IPS-18a (cell line): ENCODE measurements around the gene ZNF593OS.
A peak's percentile ranks its signal among the peaks of the same experiment; 100 is the strongest.

Experiments
- H3K27ac ChIP-seq: one replicate; pipeline ENCODE4 v1.5.1; 2013; ENCODE audit warnings: low read length
- H3K27me3 ChIP-seq: one replicate; pipeline ENCODE4 v1.6.1; 2013; ENCODE audit warnings: mild to moderate bottlenecking, low read length; ENCODE audit not compliant: control insufficient read depth, insufficient read depth
- H3K36me3 ChIP-seq: one replicate; pipeline ENCODE4 v1.6.1; 2013; ENCODE audit warnings: low read depth, low read length; ENCODE audit not compliant: control insufficient read depth
- H3K4me1 ChIP-seq: one replicate; pipeline ENCODE4 v1.6.1; 2013; ENCODE audit warnings: low read depth, low read length; ENCODE audit not compliant: control insufficient read depth
- H3K4me3 ChIP-seq: one replicate; pipeline ENCODE4 v1.5.1; 2013; ENCODE audit warnings: low read length
- H3K9ac ChIP-seq: one replicate; pipeline ENCODE4 v1.6.1; 2013; ENCODE audit warnings: mild to moderate bottlenecking, low read length, moderate library complexity
- H3K9me3 ChIP-seq: one replicate; pipeline ENCODE4 v1.6.1; 2013; ENCODE audit warnings: low read depth, low read length; ENCODE audit not compliant: control insufficient read depth

Gene ZNF593OS

DNA sequence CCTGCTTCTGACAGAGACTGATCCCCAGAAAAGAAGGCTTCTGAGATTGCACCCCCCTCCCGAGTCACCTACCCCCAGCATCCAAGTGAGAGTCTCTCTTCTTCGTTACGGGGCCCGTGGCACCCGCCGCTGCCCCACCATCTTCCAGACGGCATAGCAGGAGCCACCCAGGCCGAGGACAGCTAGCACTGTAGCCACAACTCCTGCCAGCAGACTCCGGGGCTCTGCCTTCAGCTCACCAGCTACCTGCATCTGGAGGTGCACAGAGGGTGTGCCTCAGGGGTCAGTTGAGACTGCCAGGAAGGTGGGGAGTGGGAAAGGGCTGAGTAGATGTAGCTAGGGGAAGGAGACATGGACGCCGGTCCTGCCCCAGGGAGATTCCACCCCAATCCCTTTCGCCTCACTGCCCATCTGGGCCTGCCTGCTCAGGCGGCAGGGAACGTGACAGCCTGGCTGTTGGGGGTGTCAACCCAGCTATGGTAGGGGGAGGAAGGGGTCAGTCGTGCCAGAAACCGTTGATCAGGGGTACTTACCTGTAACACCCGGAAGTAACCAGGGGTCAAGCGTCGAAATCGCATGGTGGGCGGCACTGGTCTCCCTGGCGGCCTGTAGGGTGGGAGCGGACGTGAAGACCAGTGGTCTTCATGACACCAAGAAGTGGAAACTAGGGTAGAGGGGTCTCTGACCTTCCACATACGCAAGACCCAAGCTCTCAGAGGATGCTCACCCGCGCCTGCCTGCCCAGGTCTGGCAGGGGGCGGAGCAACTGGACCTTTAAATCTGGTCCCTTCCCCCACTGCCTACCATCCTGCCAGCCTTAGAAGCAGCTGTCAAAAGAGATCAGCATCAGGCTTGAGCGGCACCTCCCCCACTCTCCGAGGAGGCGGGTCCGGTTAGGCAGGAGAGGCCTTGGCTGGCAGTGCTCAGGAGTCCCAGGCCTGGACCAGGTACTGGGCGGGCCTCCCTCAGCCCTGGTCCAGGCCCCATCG, at the start of gene ZNF593OS:
ZNF593OS (minus strand) TSS at position 749 of the 989 bp plus-strand sequence; CDS start at position 578, 171 bp downstream.
- H3K4me3 ChIP-seq = peak within 1 kb of the TSS; percentile 79
- no peak within 1 kb of the TSS for H3K27ac ChIP-seq
- peaks cover 4% of the 10 kb centered on the region for H3K27me3 ChIP-seq
- no peaks in the 10 kb centered on the region for H3K9me3 ChIP-seq
- no peaks in the 10 kb centered on the region for H3K36me3 ChIP-seq
- H3K9ac ChIP-seq = peak within 1 kb of the TSS; percentile 76
- peaks cover 10% of the 10 kb centered on the region for H3K4me1 ChIP-seq

DNA sequence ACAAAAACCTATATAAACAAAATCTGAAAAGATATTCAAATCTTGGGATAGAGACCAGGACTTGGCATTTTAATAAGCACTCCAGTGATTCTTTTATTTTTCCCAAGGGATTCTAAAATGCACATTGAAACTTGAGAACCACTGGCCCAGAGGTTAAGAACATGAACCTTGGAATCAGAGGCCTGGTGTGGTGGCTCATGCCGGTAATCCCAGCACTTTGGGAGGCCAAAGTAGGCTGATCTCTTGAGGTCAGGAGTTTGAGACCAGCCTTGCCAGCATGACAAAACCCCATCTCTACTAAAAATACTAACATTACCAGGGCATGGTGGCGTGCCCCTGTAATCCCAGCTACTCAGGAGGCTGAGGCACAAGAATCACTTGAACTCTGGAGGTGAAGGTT, 49.5 kb upstream of the ZNF593OS start:
- Histone ChIP-seq H3K27me3 (peaks cover 34% of the 10 kb centered on the region), H3K36me3 (no peaks in the 10 kb centered on the region), H3K4me3 (no peak overlapping the region)

DNA sequence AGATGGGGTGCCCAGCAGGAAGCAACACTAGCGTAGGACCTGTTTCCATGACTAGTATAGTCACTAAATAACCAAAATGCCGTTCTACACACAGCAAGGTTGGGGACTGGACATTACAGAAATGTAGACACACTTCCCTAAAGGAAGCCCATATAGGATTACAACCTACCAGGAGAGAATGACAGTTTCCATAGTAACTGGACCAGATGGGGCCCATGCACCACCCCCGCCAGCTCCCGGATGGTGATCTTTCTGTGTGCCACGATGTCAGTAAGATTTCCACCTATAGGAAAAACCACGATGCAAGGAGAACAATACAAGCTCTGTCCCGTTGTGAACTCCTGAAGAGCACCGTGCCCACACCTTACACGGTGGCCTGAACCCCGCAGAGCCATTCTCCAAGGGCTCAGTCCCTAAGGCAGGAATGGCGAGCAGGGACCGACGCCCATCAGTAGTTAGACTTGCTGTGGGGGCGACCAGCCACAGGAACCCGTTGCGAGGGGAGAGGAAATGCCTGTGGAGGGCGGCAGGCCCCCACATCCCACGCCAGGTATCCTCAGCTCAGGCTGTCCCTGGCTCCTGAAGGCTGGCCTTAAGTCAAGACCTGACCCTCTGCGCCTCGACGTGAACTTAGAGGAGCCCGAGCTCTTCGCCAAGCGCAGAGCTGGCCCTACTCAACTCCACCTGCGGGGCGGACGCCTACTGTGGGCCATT, 48.7 kb upstream of the ZNF593OS start:
- no peaks in the 10 kb centered on the region for H3K9me3 ChIP-seq
- H3K4me1 ChIP-seq = no peaks in the 10 kb centered on the region
- no peak overlapping the region for H3K9ac ChIP-seq
- H3K4me3 ChIP-seq = no peak overlapping the region
- peaks cover 27% of the 10 kb centered on the region for H3K27me3 ChIP-seq
- no peak overlapping the region for H3K27ac ChIP-seq
- H3K36me3 ChIP-seq = no peaks in the 10 kb centered on the region

More for the DNA sequence above, 49.5 kb upstream of the ZNF593OS start:
- Histone ChIP-seq H3K27ac (no peak overlapping the region), H3K4me1 (no peaks in the 10 kb centered on the region), H3K9me3 (no peaks in the 10 kb centered on the region), H3K9ac (no peak overlapping the region)

DNA sequence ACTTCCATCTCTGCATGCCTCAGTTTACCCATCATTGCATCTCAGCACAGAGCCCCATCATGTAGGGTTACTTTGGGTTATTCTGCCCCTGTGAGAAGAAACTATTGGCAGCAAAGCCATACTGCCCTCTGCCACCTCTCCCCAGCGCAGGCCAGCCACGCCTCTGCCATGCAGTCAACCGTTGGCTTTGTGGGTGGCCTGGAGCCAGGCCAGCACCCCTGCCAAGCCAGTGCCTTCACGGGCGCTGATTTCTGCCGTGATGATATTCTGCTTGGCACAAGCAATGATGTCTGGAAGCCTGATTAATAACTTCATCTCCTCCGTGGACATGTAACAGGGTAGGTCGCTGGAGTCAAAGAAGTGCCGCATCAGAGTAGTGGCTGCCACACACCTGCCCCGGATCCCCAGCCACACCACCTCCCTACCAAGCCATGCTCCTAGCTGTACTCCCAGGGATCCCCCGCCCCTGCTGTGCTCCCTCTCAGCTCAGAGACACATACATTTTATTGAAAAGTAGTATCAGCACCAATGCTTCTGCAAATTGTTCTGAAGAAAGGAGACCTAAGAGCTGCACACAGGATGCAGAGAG, 47.4 kb upstream of the ZNF593OS start:
- H3K36me3 ChIP-seq = no peaks in the 10 kb centered on the region
- no peak overlapping the region for H3K9ac ChIP-seq
- no peak overlapping the region for H3K27ac ChIP-seq
- H3K4me3 ChIP-seq = no peak overlapping the region
- no peaks in the 10 kb centered on the region for H3K4me1 ChIP-seq
- no peaks in the 10 kb centered on the region for H3K9me3 ChIP-seq
- peaks cover 15% of the 10 kb centered on the region for H3K27me3 ChIP-seq

- Histone ChIP-seq H3K9me3 (no peaks in the 10 kb centered on the region), H3K36me3 (no peaks in the 10 kb centered on the region), H3K4me3 (no peak overlapping the region), H3K27ac (no peak overlapping the region), H3K9ac (no peak overlapping the region), H3K4me1 (no peaks in the 10 kb centered on the region), H3K27me3 (no peaks in the 10 kb centered on the region)
Measured at GRCh38 chr1:26215246-26215645, 43.6 kb upstream of the ZNF593OS start.

DNA sequence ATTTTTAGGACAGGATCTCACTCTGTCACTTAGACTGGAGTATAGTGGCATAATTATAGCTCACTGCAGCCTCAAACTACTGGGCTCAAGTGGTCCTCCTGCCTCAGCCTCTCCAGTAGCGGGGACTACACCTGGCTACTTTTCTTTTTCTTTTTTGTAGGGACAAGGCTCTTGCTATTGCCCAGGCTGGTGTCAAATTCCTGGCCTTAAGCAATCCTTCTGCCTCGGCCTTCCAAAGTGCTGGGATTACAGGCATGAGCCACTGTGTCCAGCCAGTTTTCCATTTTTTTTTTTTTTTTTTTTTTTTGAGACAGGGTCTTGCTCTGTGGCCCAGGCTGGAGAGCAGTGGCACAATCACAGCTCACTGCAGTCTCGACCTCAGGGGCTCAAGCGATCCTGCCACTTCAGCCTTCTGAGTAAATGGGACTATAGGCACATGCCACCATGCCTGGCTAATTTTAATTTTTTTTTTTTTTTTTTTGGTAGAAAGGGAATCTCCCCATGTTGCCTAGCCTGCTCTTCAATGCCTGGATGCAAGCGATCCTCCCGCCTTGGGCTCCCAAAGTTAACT, 41.8 kb upstream of the ZNF593OS start:
- Histone ChIP-seq H3K4me3 (no peak overlapping the region), H3K27ac (no peak overlapping the region), H3K4me1 (no peaks in the 10 kb centered on the region), H3K36me3 (no peaks in the 10 kb centered on the region), H3K27me3 (no peaks in the 10 kb centered on the region), H3K9me3 (no peaks in the 10 kb centered on the region), H3K9ac (no peak overlapping the region)

GRCh38 chr1:26212726-26213125, 41.1 kb upstream of the ZNF593OS start:
- Histone ChIP-seq H3K9me3 (no peaks in the 10 kb centered on the region), H3K4me3 (no peak overlapping the region), H3K27me3 (no peaks in the 10 kb centered on the region), H3K36me3 (no peaks in the 10 kb centered on the region), H3K27ac (no peak overlapping the region), H3K4me1 (no peaks in the 10 kb centered on the region), H3K9ac (no peak overlapping the region)

- Histone ChIP-seq H3K9me3 (no peaks in the 10 kb centered on the region), H3K36me3 (no peaks in the 10 kb centered on the region), H3K27ac (no peak overlapping the region), H3K4me1 (no peaks in the 10 kb centered on the region), H3K9ac (no peak overlapping the region), H3K27me3 (no peaks in the 10 kb centered on the region), H3K4me3 (no peak overlapping the region)
Measured at GRCh38 chr1:26210147-26210870, 38.7 kb upstream of the ZNF593OS start.

- Histone ChIP-seq H3K9ac (no peak overlapping the region), H3K27ac (no peak overlapping the region), H3K9me3 (no peaks in the 10 kb centered on the region), H3K4me3 (no peak overlapping the region), H3K36me3 (no peaks in the 10 kb centered on the region), H3K4me1 (no peaks in the 10 kb centered on the region), H3K27me3 (peaks cover 6% of the 10 kb centered on the region)
Measured at GRCh38 chr1:26203642-26204318, 32.1 kb upstream of the ZNF593OS start.

DNA sequence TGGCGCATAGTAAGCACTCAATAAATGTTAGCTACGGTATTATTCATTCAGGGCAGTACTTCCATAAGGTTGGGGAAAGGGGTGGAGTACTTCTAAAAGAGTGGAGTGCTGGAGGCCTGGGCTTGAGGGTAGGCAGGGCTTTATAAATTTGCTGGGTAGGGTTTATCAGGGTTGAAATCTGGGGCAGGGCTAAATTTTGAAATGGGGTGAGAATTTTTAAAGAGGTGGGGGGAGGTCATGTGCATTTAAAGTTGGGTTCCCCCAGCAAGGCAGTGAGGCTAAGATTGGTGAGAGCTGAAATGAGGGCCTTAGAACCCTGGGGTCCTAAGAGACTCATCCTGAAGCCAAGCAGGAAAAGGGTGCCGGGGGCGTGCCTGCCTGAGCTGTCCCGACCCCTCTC, 28.8 kb upstream of the ZNF593OS start:
- Histone ChIP-seq H3K9ac (no peak overlapping the region), H3K36me3 (no peaks in the 10 kb centered on the region), H3K27ac (no peak overlapping the region), H3K9me3 (no peaks in the 10 kb centered on the region), H3K27me3 (peaks cover 6% of the 10 kb centered on the region), H3K4me3 (peak overlapping the region; percentile 54), H3K4me1 (no peaks in the 10 kb centered on the region)
